Fibroblast of mammary gland (primary cell): ENCODE measurements around the gene MLF1.

Source experiments
- DNase-seq: peaks from one replicate; pipeline ENCODE4 v3.0.0-alpha.2; 2010; ENCODE audit warnings: low read depth
- H3K4me3 ChIP-seq: 2 replicates; pipeline ENCODE4 v1.5.1; 2011; ENCODE audit warnings: low read depth, mild to moderate bottlenecking, low read length, moderate library complexity; ENCODE audit not compliant: control insufficient read depth
- CTCF ChIP-seq: conservative IDR thresholded peaks from 2 replicates; pipeline ENCODE4 v1.5.1; 2011; ENCODE audit warnings: low read depth, low read length, inconsistent platforms; ENCODE audit not compliant: control insufficient read depth, insufficient read depth

The MLF1 gene

DNA sequence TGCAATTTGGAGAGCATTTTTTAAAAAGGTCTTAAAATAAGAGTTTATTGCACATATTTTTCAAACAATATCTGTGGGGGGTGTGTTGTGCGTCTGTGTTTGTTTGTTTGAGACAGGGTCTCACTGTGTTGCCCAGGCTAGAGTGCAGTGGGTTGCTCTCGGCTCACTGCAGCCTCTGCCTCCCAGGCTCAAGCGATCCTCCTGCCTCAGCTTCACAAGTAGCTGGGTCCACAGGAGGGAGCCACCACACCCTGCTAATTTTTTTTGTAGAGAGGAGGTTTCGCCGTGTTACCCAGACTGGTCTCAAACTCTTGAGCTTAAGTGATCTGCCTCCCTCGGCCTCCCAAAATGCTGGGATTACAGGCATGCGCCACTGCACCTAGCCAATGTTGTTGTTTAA lies 2.7 kb downstream of the MLF1 start:
- TF ChIP-seq CTCF = no peak
- H3K4me3 ChIP-seq = no peak overlapping the region
- peak; percentile 8 for DNase-seq

GRCh38 chr3:158574646-158575045 lies 3.7 kb downstream of the MLF1 start:
- DNase-seq = no peak
- TF ChIP-seq CTCF = no peak
- H3K4me3 ChIP-seq = no peak overlapping the region

DNA sequence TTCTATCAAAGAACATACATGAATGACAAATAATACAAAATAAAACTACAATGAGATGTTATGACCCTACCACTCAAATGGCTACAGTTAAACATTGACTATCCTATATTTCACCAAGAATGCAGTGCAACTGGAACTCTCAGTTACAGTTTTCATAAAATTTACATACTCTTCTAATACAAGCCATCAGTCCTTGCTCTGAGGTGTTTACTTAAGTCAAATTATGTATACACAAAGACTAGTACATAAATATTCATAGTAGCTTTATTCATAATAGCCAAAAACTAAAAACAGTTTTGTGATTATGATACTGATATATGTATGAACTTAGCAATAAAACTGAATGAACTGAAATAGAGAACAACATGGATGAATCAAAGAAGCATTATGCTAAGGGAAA lies 19.2 kb downstream of the MLF1 start:
- DNase-seq = no peak
- TF ChIP-seq CTCF = no peak
- no peak overlapping the region for H3K4me3 ChIP-seq

- DNase-seq = no peak
- TF ChIP-seq CTCF = no peak
- H3K4me3 ChIP-seq = no peak overlapping the region
Measured at GRCh38 chr3:158600787-158601186, 29.8 kb downstream of the MLF1 start.

- no peak overlapping the region for H3K4me3 ChIP-seq
- DNase-seq = no peak
- TF ChIP-seq CTCF = no peak
Measured at GRCh38 chr3:158602227-158602626, 31.2 kb downstream of the MLF1 start.

GRCh38 chr3:158617982-158618875 lies 47.2 kb downstream of the MLF1 start:
- DNase-seq = no peak
- H3K4me3 ChIP-seq = no peak overlapping the region
- no peak for TF ChIP-seq CTCF
